ENCODE results near the gene ZFAND3. TPM values are rescaled to one million over a fixed set of nuclear protein-coding genes. Genes with fewer than 3 reads are reported as not detected.

The ZFAND3 gene
- total RNA-seq, 1 experiment from 2014 or later = 75.0 TPM

GRCh38 chr6:38151580-38152500, 332.3 kb downstream of the ZFAND3 start:
- intact Hi-C loops (cut with micrococcal nuclease; ENCODE audit: unreplicated experiment) = no loop called here

GRCh38 chr6:38152620-38153019, 333.1 kb downstream of the ZFAND3 start:
- no peak overlapping the region for H3K27ac Mint-ChIP-seq (ENCODE audit: unreplicated experiment)
- peaks cover 8% of the 10 kb centered on the region for H3K4me1 Mint-ChIP-seq (ENCODE audit: low read depth, unreplicated experiment)
- intact Hi-C loops (cut with micrococcal nuclease; ENCODE audit: unreplicated experiment) = no loop called here
- CTCF ChIA-PET = interaction anchor here (0.6 kb wide), 1 partner anchor 353 kb away, joined by 4 read pairs; no protein-coding TSS in a partner anchor
- H3K9me3 Mint-ChIP-seq (ENCODE audit: low read depth, unreplicated experiment) = no peaks in the 10 kb centered on the region
- H3K36me3 Mint-ChIP-seq (ENCODE audit: insufficient read depth, unreplicated experiment) = peaks cover 14% of the 10 kb centered on the region
- DNase-seq = no peak
- no peak overlapping the region for H3K4me3 Mint-ChIP-seq (ENCODE audit: low read depth, unreplicated experiment)
- H3K27me3 Mint-ChIP-seq (ENCODE audit: unreplicated experiment) = no peaks in the 10 kb centered on the region
- no peak for TF ChIP-seq CTCF (IDR thresholded peaks at IDR 0.05; ENCODE audit: unreplicated experiment)
- BruUV-seq (replicated peaks) = no TSS peak

More at GRCh38 chr6:38151580-38152500, 332.3 kb downstream of the ZFAND3 start:
- Mint-ChIP-seq H3K27ac (ENCODE audit: unreplicated experiment) (no peak overlapping the region), H3K27me3 (ENCODE audit: unreplicated experiment) (no peaks in the 10 kb centered on the region), H3K36me3 (ENCODE audit: insufficient read depth, unreplicated experiment) (peaks cover 8% of the 10 kb centered on the region), H3K4me1 (ENCODE audit: low read depth, unreplicated experiment) (peaks cover 8% of the 10 kb centered on the region), H3K4me3 (ENCODE audit: low read depth, unreplicated experiment) (no peak overlapping the region), H3K9me3 (ENCODE audit: low read depth, unreplicated experiment) (no peaks in the 10 kb centered on the region)
- BruUV-seq (replicated peaks) = no TSS peak
- DNase-seq = no peak
- CTCF ChIA-PET = no interaction called here
- no peak for TF ChIP-seq CTCF (IDR thresholded peaks at IDR 0.05; ENCODE audit: unreplicated experiment)

GRCh38 chr6:38153076-38153797, 333.7 kb downstream of the ZFAND3 start:
- peaks cover 18% of the 10 kb centered on the region for H3K36me3 Mint-ChIP-seq (ENCODE audit: insufficient read depth, unreplicated experiment)
- no TSS peak for BruUV-seq (replicated peaks)
- no peaks in the 10 kb centered on the region for H3K9me3 Mint-ChIP-seq (ENCODE audit: low read depth, unreplicated experiment)
- TF ChIP-seq CTCF (IDR thresholded peaks at IDR 0.05; ENCODE audit: unreplicated experiment) = no peak
- intact Hi-C loops (cut with micrococcal nuclease; ENCODE audit: unreplicated experiment) = no loop called here
- H3K4me3 Mint-ChIP-seq (ENCODE audit: low read depth, unreplicated experiment) = no peak overlapping the region
- no peak overlapping the region for H3K27ac Mint-ChIP-seq (ENCODE audit: unreplicated experiment)
- peaks cover 8% of the 10 kb centered on the region for H3K4me1 Mint-ChIP-seq (ENCODE audit: low read depth, unreplicated experiment)
- no peaks in the 10 kb centered on the region for H3K27me3 Mint-ChIP-seq (ENCODE audit: unreplicated experiment)
- DNase-seq = no peak
- CTCF ChIA-PET = interaction anchor here (0.6 kb wide), 1 partner anchor 352 kb away, joined by 4 read pairs; no protein-coding TSS in a partner anchor

GRCh38 chr6:38153798-38154345, 334.3 kb downstream of the ZFAND3 start:
- CTCF ChIA-PET = no interaction called here
- no peak overlapping the region for H3K27ac Mint-ChIP-seq (ENCODE audit: unreplicated experiment)
- no peaks in the 10 kb centered on the region for H3K9me3 Mint-ChIP-seq (ENCODE audit: low read depth, unreplicated experiment)
- H3K36me3 Mint-ChIP-seq (ENCODE audit: insufficient read depth, unreplicated experiment) = peaks cover 21% of the 10 kb centered on the region
- H3K27me3 Mint-ChIP-seq (ENCODE audit: unreplicated experiment) = no peaks in the 10 kb centered on the region
- TF ChIP-seq CTCF (IDR thresholded peaks at IDR 0.05; ENCODE audit: unreplicated experiment) = no peak
- no peak overlapping the region for H3K4me3 Mint-ChIP-seq (ENCODE audit: low read depth, unreplicated experiment)
- no TSS peak for BruUV-seq (replicated peaks)
- peaks cover 8% of the 10 kb centered on the region for H3K4me1 Mint-ChIP-seq (ENCODE audit: low read depth, unreplicated experiment)
- intact Hi-C loops (cut with micrococcal nuclease; ENCODE audit: unreplicated experiment) = no loop called here
- DNase-seq = no peak

Data from Calu3 (cell line).